ENCODE data around the gene DNM3. TPM values are rescaled to one million over a fixed set of nuclear protein-coding genes. Genes with fewer than 3 reads are reported as not detected.

DNM3 gene
- total and polyA plus RNA-seq, 2 donors (not counting 3 experiments of a cell fraction or from before 2014, with no cell fraction given) = 1.4 to 2.5 TPM

DNA sequence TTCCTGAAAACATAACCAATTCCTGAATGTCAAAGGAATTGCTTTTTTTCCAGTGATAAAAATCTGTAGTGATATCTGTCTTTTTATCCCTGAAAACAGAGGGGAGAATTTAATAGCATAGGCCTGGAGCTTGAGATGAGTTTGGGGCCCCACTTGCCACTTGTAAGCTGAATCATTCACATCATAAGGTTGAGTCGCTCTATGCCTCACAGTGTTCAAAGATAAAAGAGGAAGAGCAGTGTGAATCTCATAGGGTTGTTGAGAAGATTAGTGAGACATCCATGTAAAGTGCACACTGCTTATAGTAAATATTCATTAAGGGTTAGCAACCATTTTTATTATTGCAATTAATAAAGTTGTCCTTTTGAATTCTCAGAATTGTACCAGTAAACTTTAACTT is 271.3 kb downstream of the DNM3 start:
- no peaks in the 10 kb centered on the region for H3K9me3 ChIP-seq (replicated peaks; ENCODE audit: control insufficient read depth, insufficient read depth, low read length)
- dilution Hi-C loops (cut with MboI; ENCODE audit: extremely low pct_ligation_motif_present, low sequenced_read_pairs) = no loop called here
- no peak overlapping the region for H3K4me3 ChIP-seq (replicated peaks in 1 of 3; ENCODE audit: insufficient read depth in 1 of 3, low read depth in 1 of 3, low read length in 3 of 3)
- H3K9me1 ChIP-seq (replicated peaks; ENCODE audit: control insufficient read depth, extremely low read depth, insufficient read depth, low read length) = no peaks in the 10 kb centered on the region
- H3K79me2 ChIP-seq (ENCODE audit: control insufficient read depth, insufficient read depth, low read length) = no peaks in the 10 kb centered on the region
- no peak overlapping the region for H2AFZ ChIP-seq (ENCODE audit: low read depth, low read length)
- FAIRE-seq (no peak), DNase-seq (ENCODE audit: low read depth, low spot score) (no peak)
- H3K36me3 ChIP-seq (ENCODE audit: control insufficient read depth in 2 of 2, extremely low read depth in 1 of 2, insufficient read depth in 2 of 2, low read length in 2 of 2) = no peaks in the 10 kb centered on the region
- H3K27ac ChIP-seq (ENCODE audit: insufficient read depth, low read depth, low read length) = no peak overlapping the region
- H4K20me1 ChIP-seq (replicated peaks; ENCODE audit: control insufficient read depth, extremely low read depth, insufficient read depth, low read length) = no peaks in the 10 kb centered on the region
- intact Hi-C loops (cut with micrococcal nuclease) = loop anchor here (2.0 kb wide), 1 partner anchor 142 kb away; no protein-coding TSS in a partner anchor
- H3K9ac ChIP-seq (replicated peaks; ENCODE audit: extremely low read depth, insufficient read depth, low read length) = no peak overlapping the region
- peaks cover 39% of the 10 kb centered on the region for H3K4me1 ChIP-seq (ENCODE audit: control insufficient read depth, extremely low read depth, insufficient read depth, low read length)
- CTCF ChIA-PET = no interaction called here
- H3K27me3 ChIP-seq (ENCODE audit: control insufficient read depth in 2 of 2, insufficient read depth in 2 of 2, low read length in 2 of 2) = no peaks in the 10 kb centered on the region
- BruUV-seq (replicated peaks) = no TSS peak
- H3K4me2 ChIP-seq (ENCODE audit: insufficient read depth, low read length) = peak overlapping the region; percentile 2
- POLR2A ChIA-PET = no interaction called here
- TF ChIP-seq, protein P1, sequence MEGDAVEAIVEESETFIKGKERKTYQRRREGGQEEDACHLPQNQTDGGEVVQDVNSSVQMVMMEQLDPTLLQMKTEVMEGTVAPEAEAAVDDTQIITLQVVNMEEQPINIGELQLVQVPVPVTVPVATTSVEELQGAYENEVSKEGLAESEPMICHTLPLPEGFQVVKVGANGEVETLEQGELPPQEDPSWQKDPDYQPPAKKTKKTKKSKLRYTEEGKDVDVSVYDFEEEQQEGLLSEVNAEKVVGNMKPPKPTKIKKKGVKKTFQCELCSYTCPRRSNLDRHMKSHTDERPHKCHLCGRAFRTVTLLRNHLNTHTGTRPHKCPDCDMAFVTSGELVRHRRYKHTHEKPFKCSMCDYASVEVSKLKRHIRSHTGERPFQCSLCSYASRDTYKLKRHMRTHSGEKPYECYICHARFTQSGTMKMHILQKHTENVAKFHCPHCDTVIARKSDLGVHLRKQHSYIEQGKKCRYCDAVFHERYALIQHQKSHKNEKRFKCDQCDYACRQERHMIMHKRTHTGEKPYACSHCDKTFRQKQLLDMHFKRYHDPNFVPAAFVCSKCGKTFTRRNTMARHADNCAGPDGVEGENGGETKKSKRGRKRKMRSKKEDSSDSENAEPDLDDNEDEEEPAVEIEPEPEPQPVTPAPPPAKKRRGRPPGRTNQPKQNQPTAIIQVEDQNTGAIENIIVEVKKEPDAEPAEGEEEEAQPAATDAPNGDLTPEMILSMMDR (IDR thresholded peaks at IDR 0.05; ENCODE audit: extremely low read depth in 1 of 2, insufficient read depth in 1 of 2, low read depth in 1 of 2, low read length in 2 of 2) = no peak
- TF ChIP-seq FOS (IDR thresholded peaks at IDR 0.05; ENCODE audit: borderline replicate concordance, insufficient read depth, low read length) = no peak
- no peak for TF ChIP-seq POLR2AphosphoS5 (IDR thresholded peaks at IDR 0.05; ENCODE audit: insufficient read depth, low read depth, low read length)
- TF ChIP-seq, protein P2, sequence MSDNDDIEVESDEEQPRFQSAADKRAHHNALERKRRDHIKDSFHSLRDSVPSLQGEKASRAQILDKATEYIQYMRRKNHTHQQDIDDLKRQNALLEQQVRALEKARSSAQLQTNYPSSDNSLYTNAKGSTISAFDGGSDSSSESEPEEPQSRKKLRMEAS (IDR thresholded peaks at IDR 0.05; ENCODE audit: insufficient read depth, insufficient read length) = no peak
- no peak for TF ChIP-seq EZH2 (IDR thresholded peaks at IDR 0.05; ENCODE audit: borderline replicate concordance, low read depth, low read length, severe bottlenecking)
- no peak for TF ChIP-seq GATA2 (IDR thresholded peaks at IDR 0.05; ENCODE audit: insufficient read depth, insufficient read length, low read depth, low read length)
- no peak for TF ChIP-seq JUN (IDR thresholded peaks at IDR 0.05; ENCODE audit: borderline replicate concordance, insufficient read depth, insufficient read length, low read depth)
